Keratinocyte (primary cell): Measurements from ENCODE around the gene ALG2. TPM values are rescaled to one million over a fixed set of nuclear protein-coding genes. Genes with fewer than 3 reads are reported as not detected.

Source experiments
- DNase-seq: peaks from one replicate; pipeline ENCODE4 v3.0.0-alpha.2; 2011; ENCODE audit warnings: low read depth, missing footprints, low spot score
- FAIRE-seq: peaks from 2 replicates; lab custom pipeline; 2011; peaks lifted over from hg19 to GRCh38; lab: Jason Lieb, UNC
- H2AFZ ChIP-seq: 2 replicates; pipeline ENCODE4 v1.6.0; 2012; ENCODE audit warnings: low read length, control low read depth, inconsistent platforms; ENCODE audit not compliant: control insufficient read depth
- H3K27ac ChIP-seq: 2 replicates; pipeline ENCODE4 v1.5.1; 2011; ENCODE audit warnings: low read length; ENCODE audit not compliant: control insufficient read depth, insufficient read depth
- H3K27me3 ChIP-seq: 3 replicates; pipeline ENCODE4 v1.6.0; 2011; ENCODE audit warnings: low read length; ENCODE audit not compliant: control insufficient read depth, insufficient read depth; ENCODE audit errors: extremely low read depth
- H3K36me3 ChIP-seq, 2 experiments: 2 replicates in 1 of 2; 3 replicates in 1 of 2; pipeline ENCODE4 v1.5.1; 2011; ENCODE audit warnings: low read length in 2 of 2, mild to moderate bottlenecking in 1 of 2; ENCODE audit not compliant: control insufficient read depth in 2 of 2, insufficient read depth in 2 of 2; ENCODE audit errors: extremely low read depth in 1 of 2
- H3K4me1 ChIP-seq: 3 replicates; pipeline ENCODE4 v1.5.1; 2011; ENCODE audit warnings: low read length; ENCODE audit not compliant: control insufficient read depth, insufficient read depth; ENCODE audit errors: extremely low read depth
- H3K4me2 ChIP-seq: 3 replicates; pipeline ENCODE4 v1.6.0; 2011; ENCODE audit warnings: low read depth, low read length; ENCODE audit not compliant: control insufficient read depth, insufficient read depth; ENCODE audit errors: extremely low read depth
- H3K4me3 ChIP-seq, 3 experiments: fragments of 200-600 bp in 1 of 3; sonication (generic) in 1 of 3; 2 replicates in 2 of 3; 3 replicates in 1 of 3; pipeline ENCODE4 v1.5.1; 2011 to 2016; ENCODE audit warnings: low read length in 3 of 3, mild to moderate bottlenecking in 3 of 3, control low read depth in 2 of 3, inconsistent platforms in 1 of 3, low read depth in 1 of 3, mixed read lengths in 1 of 3, mixed run types in 1 of 3, moderate library complexity in 1 of 3; ENCODE audit not compliant: control insufficient read depth in 2 of 3, insufficient read depth in 2 of 3; ENCODE audit errors: extremely low read depth in 1 of 3
- H3K79me2 ChIP-seq: 2 replicates; pipeline ENCODE4 v1.6.0; 2012; ENCODE audit warnings: low read length; ENCODE audit not compliant: control insufficient read depth, insufficient read depth
- H3K9ac ChIP-seq: 3 replicates; pipeline ENCODE4 v1.6.0; 2011; ENCODE audit warnings: low read length; ENCODE audit not compliant: control insufficient read depth, insufficient read depth; ENCODE audit errors: extremely low read depth
- H3K9me1 ChIP-seq: 3 replicates; pipeline ENCODE4 v1.6.0; 2011; ENCODE audit warnings: low read length; ENCODE audit not compliant: control insufficient read depth, insufficient read depth; ENCODE audit errors: extremely low read depth
- H3K9me3 ChIP-seq: 2 replicates; pipeline ENCODE4 v1.5.1; 2012; ENCODE audit warnings: low read depth, low read length; ENCODE audit not compliant: control insufficient read depth
- H4K20me1 ChIP-seq: 3 replicates; pipeline ENCODE4 v1.6.0; 2011; ENCODE audit warnings: low read length; ENCODE audit not compliant: control insufficient read depth, insufficient read depth; ENCODE audit errors: extremely low read depth
- EZH2 ChIP-seq: IDR thresholded peaks from one replicate; pipeline ENCODE4 v1.6.1; 2012; ENCODE audit warnings: inconsistent platforms, mild to moderate bottlenecking, low read length, moderate library complexity
- dilution Hi-C: fragments of 300-500 bp; cut with MboI; formaldehyde crosslinking; loops from one replicate; pipeline ENCODE4 v1.7.0; 2020; ENCODE audit warnings: low sequenced_read_pairs; ENCODE audit not compliant: extremely low pct_ligation_motif_present
- polyA plus RNA-seq, 5 experiments: library from polyadenylated mRNA; depleted of rRNA in 3 of 5; stranded (reverse) in 3 of 5; stranded (forward) in 1 of 5; unstranded in 1 of 5; fragments of >200 nt; gene quantifications; 1 replicate in 1 of 5; 2 replicates in 3 of 5; 3 replicates in 1 of 5; pipeline versions ENCODE4 v1.2.1 to v1.2.3, GENCODE V29; 2011 to 2012; ENCODE audit warnings: missing spikeins in 2 of 5, low read depth in 1 of 5, low replicate concordance in 1 of 5
- TF ChIP-seq, protein P1 (sequence below), 3 experiments: IDR thresholded peaks in 1 of 3; conservative IDR thresholded peaks in 1 of 3; optimal IDR thresholded peaks in 1 of 3; 2 replicates in 2 of 3; 3 replicates in 1 of 3; pipeline versions ENCODE3 to v1.5.1; 2011; ENCODE audit warnings: low read length in 3 of 3, mild to moderate bottlenecking in 3 of 3, moderate library complexity in 2 of 3, control low read depth in 1 of 3, inconsistent platforms in 1 of 3; ENCODE audit not compliant: insufficient read depth in 2 of 3; ENCODE audit errors: extremely low read depth in 1 of 3

Gene ALG2
- polyA plus RNA-seq, 1 donor (not counting 4 experiments of a cell fraction or from before 2014, with no cell fraction given) = 57.1 TPM

DNA sequence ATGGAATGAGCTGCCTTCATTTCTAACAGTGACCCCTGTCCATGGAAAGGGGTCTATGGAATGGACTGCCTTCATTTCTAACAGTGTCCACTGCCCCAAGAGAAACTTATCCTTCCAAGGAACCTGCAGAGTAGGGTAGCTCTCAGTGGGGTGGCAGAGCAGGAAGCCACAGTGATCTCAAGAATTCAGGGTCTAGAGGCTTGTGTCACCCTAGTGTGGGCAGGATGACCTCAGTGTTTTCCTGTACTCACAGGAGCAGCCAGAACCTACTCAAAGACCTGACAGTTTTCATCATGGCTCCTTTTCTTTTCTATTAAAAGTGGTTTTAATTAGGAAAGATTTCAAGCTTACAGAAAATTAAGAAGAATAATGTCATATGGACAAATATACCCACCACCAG, 27.9 kb upstream of the ALG2 start:
- Histone ChIP-seq H3K27me3 (no peaks in the 10 kb centered on the region), H3K9me1 (no peaks in the 10 kb centered on the region), H3K9ac (no peak overlapping the region), H4K20me1 (no peaks in the 10 kb centered on the region), H3K4me1 (peaks cover 7% of the 10 kb centered on the region), H3K27ac (no peak overlapping the region), H3K4me3 (no peak overlapping the region), H3K79me2 (no peaks in the 10 kb centered on the region), H3K4me2 (no peak overlapping the region), H2AFZ (no peak overlapping the region), H3K36me3 (no peaks in the 10 kb centered on the region), H3K9me3 (no peaks in the 10 kb centered on the region)
- FAIRE-seq (no peak), DNase-seq (no peak)
- TF ChIP-seq, protein P1, sequence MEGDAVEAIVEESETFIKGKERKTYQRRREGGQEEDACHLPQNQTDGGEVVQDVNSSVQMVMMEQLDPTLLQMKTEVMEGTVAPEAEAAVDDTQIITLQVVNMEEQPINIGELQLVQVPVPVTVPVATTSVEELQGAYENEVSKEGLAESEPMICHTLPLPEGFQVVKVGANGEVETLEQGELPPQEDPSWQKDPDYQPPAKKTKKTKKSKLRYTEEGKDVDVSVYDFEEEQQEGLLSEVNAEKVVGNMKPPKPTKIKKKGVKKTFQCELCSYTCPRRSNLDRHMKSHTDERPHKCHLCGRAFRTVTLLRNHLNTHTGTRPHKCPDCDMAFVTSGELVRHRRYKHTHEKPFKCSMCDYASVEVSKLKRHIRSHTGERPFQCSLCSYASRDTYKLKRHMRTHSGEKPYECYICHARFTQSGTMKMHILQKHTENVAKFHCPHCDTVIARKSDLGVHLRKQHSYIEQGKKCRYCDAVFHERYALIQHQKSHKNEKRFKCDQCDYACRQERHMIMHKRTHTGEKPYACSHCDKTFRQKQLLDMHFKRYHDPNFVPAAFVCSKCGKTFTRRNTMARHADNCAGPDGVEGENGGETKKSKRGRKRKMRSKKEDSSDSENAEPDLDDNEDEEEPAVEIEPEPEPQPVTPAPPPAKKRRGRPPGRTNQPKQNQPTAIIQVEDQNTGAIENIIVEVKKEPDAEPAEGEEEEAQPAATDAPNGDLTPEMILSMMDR (optimal IDR thresholded peaks at IDR 0.05 in 1 of 3, IDR thresholded peaks at IDR 0.05 in 1 of 3, conservative IDR thresholded peaks at IDR 0.05 in 1 of 3; ENCODE audit: extremely low read depth in 1 of 3, insufficient read depth in 2 of 3, low read length in 3 of 3) = no peak
- no peak for TF ChIP-seq EZH2
- dilution Hi-C loops = no loop called here

DNA sequence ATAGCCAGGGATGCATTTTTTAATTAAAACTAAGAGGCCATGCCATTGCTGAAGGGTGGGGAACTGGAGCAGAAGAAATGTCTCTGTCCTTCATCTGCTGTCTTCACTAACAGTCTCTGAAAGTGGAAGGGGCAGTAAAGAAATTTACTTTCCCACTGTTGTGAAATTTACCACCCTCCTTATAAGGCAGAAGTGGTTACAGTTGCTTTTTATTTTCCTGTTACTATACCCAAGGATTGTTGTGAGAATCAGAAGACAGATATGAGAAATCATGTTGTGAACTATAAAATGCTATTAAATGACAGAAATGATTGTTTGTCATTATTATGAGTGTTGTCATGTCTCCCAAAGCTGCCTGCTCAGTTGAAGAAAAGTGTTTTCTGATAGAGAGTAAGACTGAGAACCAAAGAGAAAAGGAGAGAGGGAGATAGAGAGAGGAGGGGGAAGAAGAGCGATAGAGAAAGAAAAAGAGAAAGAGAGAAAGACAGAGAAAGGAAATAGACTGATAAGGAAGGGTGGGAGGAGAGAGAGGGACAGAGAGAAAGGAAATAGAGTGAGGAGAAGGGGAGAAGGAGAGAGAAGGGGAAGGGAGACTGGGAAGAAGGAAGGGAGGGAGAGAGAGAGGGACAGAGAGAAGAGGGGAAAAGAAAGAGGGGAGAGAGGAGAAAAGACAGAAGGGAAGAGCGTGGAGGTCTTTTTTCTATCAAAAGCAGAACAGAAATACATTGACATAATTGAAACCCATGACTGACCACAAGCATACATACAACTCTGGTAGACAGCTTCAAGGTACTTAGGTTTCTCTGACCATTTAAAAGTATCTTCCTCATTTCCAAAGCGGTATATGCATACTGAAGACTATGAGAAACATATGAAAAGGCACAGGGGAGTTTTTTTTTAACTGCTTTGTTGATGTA, 22.9 kb upstream of the ALG2 start:
- Histone ChIP-seq H3K4me3 (no peak overlapping the region), H3K4me1 (no peaks in the 10 kb centered on the region), H3K9ac (no peak overlapping the region), H3K9me1 (peaks cover 2% of the 10 kb centered on the region), H3K27me3 (no peaks in the 10 kb centered on the region), H3K27ac (no peak overlapping the region), H3K79me2 (no peaks in the 10 kb centered on the region), H2AFZ (no peak overlapping the region), H3K9me3 (no peaks in the 10 kb centered on the region), H4K20me1 (no peaks in the 10 kb centered on the region), H3K36me3 (peaks cover 0 to 1% of the 10 kb centered on the region in 2 experiments), H3K4me2 (no peak overlapping the region)
- TF ChIP-seq EZH2 = no peak
- TF ChIP-seq, protein P1 (optimal IDR thresholded peaks at IDR 0.05 in 1 of 3, IDR thresholded peaks at IDR 0.05 in 1 of 3, conservative IDR thresholded peaks at IDR 0.05 in 1 of 3; ENCODE audit: extremely low read depth in 1 of 3, insufficient read depth in 2 of 3, low read length in 3 of 3) = no peak
- no peak for FAIRE-seq
- DNase-seq = no peak
- dilution Hi-C loops = no loop called here
